H1 (cell line): ENCODE results near the gene YARS1. TPM values are rescaled to one million over a fixed set of nuclear protein-coding genes. Genes with fewer than 3 reads are reported as not detected.

Experiments used
- CTCF ChIA-PET: fragments of 300-600 bp; sonication (Branson Sonifier 250); formaldehyde crosslinking; loops from one replicate; lab custom pipeline; 2021; ENCODE audit not compliant: partially characterized antibody; lab: Charles Lee
- POLR2A ChIA-PET: fragments of 300-600 bp; sonication (Branson Sonifier 250); formaldehyde crosslinking; loops from one replicate; lab custom pipeline; 2021; ENCODE audit warnings: inconsistent platforms; ENCODE audit not compliant: partially characterized antibody; lab: Charles Lee
- DNase-seq, 2 experiments: peaks; one replicate each; pipeline versions ENCODE4 v3.0.0 to v3.0.0-alpha.2; 2010 to 2022; ENCODE audit warnings: low spot score in 2 of 2, low read depth in 1 of 2, mixed read lengths in 1 of 2
- FAIRE-seq: peaks from 2 replicates; lab custom pipeline; 2011; peaks lifted over from hg19 to GRCh38; lab: Jason Lieb, UNC
- H2AFZ ChIP-seq: 2 replicates; pipeline ENCODE4 v1.8.1; 2012; ENCODE audit warnings: low read length, inconsistent platforms
- H2AK5ac ChIP-seq: 2 replicates; pipeline ENCODE4 v1.6.1; 2013; ENCODE audit warnings: low read depth, low read length
- H2BK120ac ChIP-seq: replicated peaks from 2 replicates; pipeline ENCODE3; 2013; ENCODE audit warnings: low read depth, low read length, inconsistent platforms
- H2BK12ac ChIP-seq: 2 replicates; pipeline ENCODE4 v1.6.1; 2013; ENCODE audit warnings: low read depth, low read length
- H2BK15ac ChIP-seq: 2 replicates; pipeline ENCODE4 v1.6.1; 2013; ENCODE audit warnings: low read length
- H2BK20ac ChIP-seq: 2 replicates; pipeline ENCODE4 v1.6.1; 2013; ENCODE audit warnings: low read length
- H2BK5ac ChIP-seq: 2 replicates; pipeline ENCODE4 v1.6.1; 2013; ENCODE audit warnings: low read depth, low read length
- H3K14ac ChIP-seq: 2 replicates; pipeline ENCODE4 v1.6.1; 2013; ENCODE audit warnings: inconsistent platforms; ENCODE audit not compliant: insufficient read length
- H3K18ac ChIP-seq: 2 replicates; pipeline ENCODE4 v1.6.1; 2013; ENCODE audit warnings: low read length; ENCODE audit errors: extremely low read depth
- H3K23ac ChIP-seq: 2 replicates; pipeline ENCODE4 v1.6.1; 2013; ENCODE audit warnings: inconsistent platforms; ENCODE audit not compliant: insufficient read length
- H3K23me2 ChIP-seq: 2 replicates; pipeline ENCODE4 v1.6.1; 2013; ENCODE audit warnings: low read depth, low read length
- H3K27ac ChIP-seq: 2 replicates; pipeline ENCODE4 v1.6.1; 2011; ENCODE audit warnings: low read depth, low read length, inconsistent platforms
- H3K27me3 ChIP-seq, 4 experiments: replicated peaks in 1 of 4; 1 replicate in 1 of 4; 2 replicates in 3 of 4; pipeline versions ENCODE4 v1.6.1 to v1.8.1; 2011 to 2013; ENCODE audit warnings: low read length in 3 of 4, mild to moderate bottlenecking in 3 of 4, inconsistent platforms in 2 of 4, mixed read lengths in 2 of 4, moderate library complexity in 1 of 4; ENCODE audit not compliant: control insufficient read depth in 3 of 4, insufficient read depth in 3 of 4; ENCODE audit errors: extremely low read depth in 1 of 4
- H3K36me3 ChIP-seq, 4 experiments: 2 replicates each; pipeline versions ENCODE4 v1.6.1 to v1.8.1; 2011 to 2013; ENCODE audit warnings: mild to moderate bottlenecking in 4 of 4, low read length in 3 of 4, moderate library complexity in 2 of 4, control low read depth in 1 of 4, inconsistent platforms in 1 of 4; ENCODE audit not compliant: insufficient read depth in 4 of 4, control insufficient read depth in 2 of 4
- H3K4ac ChIP-seq: replicated peaks from 2 replicates; pipeline ENCODE3; 2013; ENCODE audit warnings: low read length, low read depth, mixed read lengths, inconsistent platforms; ENCODE audit not compliant: insufficient read length
- H3K4me1 ChIP-seq, 4 experiments: replicated peaks in 1 of 4; 1 replicate in 1 of 4; 2 replicates in 3 of 4; pipeline versions ENCODE4 v1.6.1 to v1.8.1; 2011 to 2013; ENCODE audit warnings: low read length in 3 of 4, inconsistent platforms in 2 of 4, mixed read lengths in 1 of 4; ENCODE audit not compliant: insufficient read depth in 4 of 4, control insufficient read depth in 3 of 4
- H3K4me2 ChIP-seq, 2 experiments: 2 replicates each; pipeline versions ENCODE4 v1.6.1 to v1.8.1; 2011 to 2013; ENCODE audit warnings: low read depth in 2 of 2, low read length in 2 of 2, control low read depth in 1 of 2, inconsistent platforms in 1 of 2, mild to moderate bottlenecking in 1 of 2; ENCODE audit not compliant: insufficient read depth in 1 of 2
- H3K4me3 ChIP-seq, 4 experiments: fragments of 200-600, 300-600 bp in 1 of 4; sonication (generic), shearing (Covaris generic), sonication (Bioruptor Twin) in 1 of 4; 2 replicates each; pipeline versions ENCODE4 v1.5.1 to v1.8.1; 2011 to 2016; ENCODE audit warnings: low read length in 4 of 4, low read depth in 3 of 4, control low read depth in 2 of 4, inconsistent platforms in 2 of 4, mild to moderate bottlenecking in 2 of 4, mixed read lengths in 1 of 4, moderate library complexity in 1 of 4; ENCODE audit not compliant: insufficient read depth in 2 of 4; ENCODE audit errors: extremely low read depth in 1 of 4
- H3K56ac ChIP-seq: replicated peaks from 2 replicates; pipeline ENCODE3; 2013; ENCODE audit warnings: low read depth, mild to moderate bottlenecking, mixed read lengths, low read length, inconsistent platforms; ENCODE audit not compliant: insufficient read length
- H3K79me1 ChIP-seq: 2 replicates; pipeline ENCODE4 v1.6.1; 2013; ENCODE audit warnings: low read depth, low read length, control low read depth
- H3K79me2 ChIP-seq, 2 experiments: 2 replicates each; pipeline versions ENCODE4 v1.6.1 to v1.8.1; 2012 to 2013; ENCODE audit warnings: low read length in 2 of 2, mild to moderate bottlenecking in 2 of 2, inconsistent platforms in 1 of 2; ENCODE audit not compliant: insufficient read depth in 2 of 2, control insufficient read depth in 1 of 2
- H3K9ac ChIP-seq, 4 experiments: replicated peaks in 1 of 4; 1 replicate in 1 of 4; 2 replicates in 3 of 4; pipeline versions ENCODE4 v1.6.1 to v1.8.1; 2011 to 2013; ENCODE audit warnings: low read depth in 3 of 4, low read length in 3 of 4, control low read depth in 2 of 4, mild to moderate bottlenecking in 2 of 4, moderate library complexity in 2 of 4, inconsistent platforms in 1 of 4; ENCODE audit errors: extremely low read depth in 1 of 4
- H3K9me3 ChIP-seq, 2 experiments: 2 replicates each; pipeline versions ENCODE4 v1.6.1 to v1.8.1; 2012 to 2013; ENCODE audit warnings: mild to moderate bottlenecking in 2 of 2, moderate library complexity in 2 of 2, control low read depth in 1 of 2, inconsistent platforms in 1 of 2, low read depth in 1 of 2, low read length in 1 of 2, mixed read lengths in 1 of 2; ENCODE audit not compliant: insufficient read depth in 2 of 2
- H4K20me1 ChIP-seq, 2 experiments: replicated peaks in 1 of 2; 2 replicates each; pipeline versions ENCODE3 to v1.8.1; 2011 to 2013; ENCODE audit warnings: inconsistent platforms in 2 of 2, low read length in 2 of 2, mild to moderate bottlenecking in 1 of 2; ENCODE audit not compliant: insufficient read depth in 2 of 2, control insufficient read depth in 1 of 2
- H4K5ac ChIP-seq: 2 replicates; pipeline ENCODE4 v1.6.1; 2013; ENCODE audit warnings: low read length, low read depth, mixed read lengths, inconsistent platforms; ENCODE audit not compliant: insufficient read length
- H4K8ac ChIP-seq: 2 replicates; pipeline ENCODE4 v1.8.0; 2013; ENCODE audit warnings: mild to moderate bottlenecking, moderate library complexity, low read length, inconsistent platforms; ENCODE audit not compliant: insufficient read depth; ENCODE audit errors: extremely low read depth
- H4K91ac ChIP-seq: replicated peaks from 2 replicates; pipeline ENCODE3; 2013; ENCODE audit warnings: low read length, mixed read lengths, inconsistent platforms; ENCODE audit not compliant: insufficient read length
- CHD1 ChIP-seq: IDR thresholded peaks from 2 replicates; pipeline ENCODE4 v1.6.1; 2012; ENCODE audit warnings: low read depth, low read length, improper control_type of control experiment
- CHD2 ChIP-seq: IDR thresholded peaks from 2 replicates; pipeline ENCODE4 v1.6.1; 2012; ENCODE audit warnings: low read length, improper control_type of control experiment
- E2F6 ChIP-seq: IDR thresholded peaks from 2 replicates; pipeline ENCODE4 v1.6.1; 2012; ENCODE audit warnings: inconsistent platforms
- EGR1 ChIP-seq: IDR thresholded peaks from 2 replicates; pipeline ENCODE4 v1.6.1; 2011; ENCODE audit warnings: low read depth, low read length, borderline replicate concordance
- GABPA ChIP-seq: IDR thresholded peaks from 2 replicates; pipeline ENCODE4 v1.6.1; 2011; ENCODE audit warnings: mild to moderate bottlenecking, low read length, moderate library complexity, borderline replicate concordance; ENCODE audit not compliant: insufficient read depth
- JUN ChIP-seq: IDR thresholded peaks from 2 replicates; pipeline ENCODE4 v1.6.1; 2011; ENCODE audit warnings: low read depth, mild to moderate bottlenecking, improper control_type of control experiment, low read length
- NRF1 ChIP-seq: IDR thresholded peaks from 2 replicates; pipeline ENCODE4 v1.6.1; 2011; ENCODE audit warnings: mild to moderate bottlenecking, low read depth, low read length, improper control_type of control experiment
- PHF8 ChIP-seq: fragments of 200-600 bp; sonication (generic); conservative IDR thresholded peaks from 2 replicates; pipeline ENCODE4 v1.7.1; 2012; ENCODE audit warnings: low read depth, mild to moderate bottlenecking, inconsistent platforms, low read length, moderate library complexity
- RNF2 ChIP-seq: fragments of 200-900, 300-1000 bp; sonication (generic); IDR thresholded peaks from 2 replicates; pipeline ENCODE4 v1.7.1; 2016; ENCODE audit warnings: borderline replicate concordance, low read depth, mild to moderate bottlenecking, antibody characterized with exemption, low read length; ENCODE audit not compliant: poor library complexity, severe bottlenecking; ENCODE audit errors: missing control alignments
- SAP30 ChIP-seq: fragments of 300-600 bp; sonication (generic); IDR thresholded peaks from 2 replicates; pipeline ENCODE4 v1.7.1; 2012; ENCODE audit warnings: low read length, moderate library complexity, mild to moderate bottlenecking, inconsistent platforms; ENCODE audit not compliant: insufficient read depth, insufficient replicate concordance
- TEAD4 ChIP-seq: IDR thresholded peaks from 2 replicates; pipeline ENCODE4 v1.6.1; 2012; ENCODE audit warnings: low read depth, low read length, inconsistent platforms, mixed read lengths
- USF2 ChIP-seq: IDR thresholded peaks from 2 replicates; pipeline ENCODE4 v1.6.1; 2011; ENCODE audit warnings: low read length, improper control_type of control experiment
- WGBS, 2 experiments: shearing (Covaris generic) in 1 of 2; methylation state at CpG; one replicate each; pipeline versions ENCODE4 v1.1.6 to v1.1.7; 2013 to 2015; ENCODE audit warnings: low lambda C conversion rate in 2 of 2, mixed read lengths in 2 of 2, inconsistent platforms in 1 of 2, low coverage in 1 of 2, missing lambda C conversion rate in 1 of 2; ENCODE audit not compliant: insufficient replicate concordance in 2 of 2, insufficient coverage in 1 of 2, insufficient read length in 1 of 2; ENCODE audit errors: extremely low coverage in 1 of 2, missing lambda C conversion rate in 1 of 2; 5-methylcytosine and 5-hydroxymethylcytosine counted together
- polyA plus RNA-seq, 7 experiments: library from polyadenylated mRNA; depleted of rRNA in 3 of 7; stranded (reverse) in 5 of 7; unstranded in 2 of 7; fragments of >200 nt in 5 of 7; fragments of 200-250 nt in 2 of 7; gene quantifications; 1 replicate in 5 of 7; 2 replicates in 1 of 7; 4 replicates in 1 of 7; pipeline versions ENCODE4 v1.2.1 to v1.2.3, GENCODE V29; 2011 to 2013; ENCODE audit warnings: missing spikeins in 2 of 7, mixed read lengths in 2 of 7
- total RNA-seq: library from RNA; stranded (reverse); fragmentation: NEBNext Ultra II Directional; extraction: Animal tissue kit (Norgen Biotek cat#: 25700); gene quantifications from 2 replicates; pipeline ENCODE4 v1.2.1, GENCODE V29; 2021

The YARS1 gene
- total and polyA plus RNA-seq, 2 of the 8 experiments (the other 6 are each of a cell fraction or from before 2014, with no cell fraction given): 47.1 to 226 TPM

- ChIA-PET POLR2A (interaction anchor here (1.0 to 1.6 kb wide), 6 partner anchors 10 to 43 kb away, joined by 3 to 8 read pairs (median 4); partner anchors contain the start of genes FNDC5, S100PBP and YARS1), CTCF (interaction anchor here (1.1 to 3.6 kb wide), 6 partner anchors 9 to 62 kb away, joined by 3 to 11 read pairs (median 3); no protein-coding TSS in a partner anchor)
- no peak overlapping the region for H4K8ac ChIP-seq
- H2BK15ac ChIP-seq: no peak overlapping the region
- no peak overlapping the region for H3K4ac ChIP-seq
- H3K4me3 ChIP-seq: no peak overlapping the region
- FAIRE-seq (no peak), DNase-seq (no peak)
- H2AK5ac ChIP-seq: no peak overlapping the region
- H3K27ac ChIP-seq: no peak overlapping the region
- peaks cover 6 to 38% (median 11%) of the 10 kb centered on the region in 4 experiments; a peak in 6 of 8 replicates for H3K36me3 ChIP-seq
- no peak overlapping the region for H2AFZ ChIP-seq
- no peak overlapping the region for H2BK20ac ChIP-seq
- H3K23ac ChIP-seq: no peak overlapping the region
- no peak overlapping the region for H3K4me2 ChIP-seq
- H3K56ac ChIP-seq: no peak overlapping the region
- peaks cover 0 to 2% of the 10 kb centered on the region in 2 experiments for H4K20me1 ChIP-seq
- H3K9ac ChIP-seq: no peak overlapping the region
- WGBS, 2 experiments: 94% methylated on average over 2 of the region's 2 CpGs; no CpG with 5 or more reads in 1 of the 2 experiments
- H3K18ac ChIP-seq: no peak overlapping the region
- no peak overlapping the region for H4K5ac ChIP-seq
- H3K14ac ChIP-seq: no peak overlapping the region
- no peaks in the 10 kb centered on the region for H3K27me3 ChIP-seq
- H2BK120ac ChIP-seq: no peak overlapping the region
- no peak overlapping the region for H4K91ac ChIP-seq
- H3K79me1 ChIP-seq: no peaks in the 10 kb centered on the region
- H3K79me2 ChIP-seq: no peaks in the 10 kb centered on the region
- no peaks in the 10 kb centered on the region for H3K23me2 ChIP-seq
- no peak overlapping the region for H2BK5ac ChIP-seq
- no peaks in the 10 kb centered on the region for H3K9me3 ChIP-seq
- H2BK12ac ChIP-seq: no peak overlapping the region
- no peaks in the 10 kb centered on the region for H3K4me1 ChIP-seq
- TF ChIP-seq USF2: no peak
- TF ChIP-seq EGR1: no peak
- TF ChIP-seq JUN: no peak
- TF ChIP-seq CHD2: no peak
- TF ChIP-seq SAP30: no peak
- no peak for TF ChIP-seq TEAD4
- TF ChIP-seq NRF1: no peak
- no peak for TF ChIP-seq CHD1
- TF ChIP-seq PHF8: no peak
- TF ChIP-seq RNF2: no peak
- no peak for TF ChIP-seq GABPA
- no peak for TF ChIP-seq E2F6
Observed at GRCh38 chr1:32859915-32860314, 42.8 kb upstream of the YARS1 start.
